Measurements from ENCODE around the gene FAIM. TPM values are rescaled to one million over a fixed set of nuclear protein-coding genes. Genes with fewer than 3 reads are reported as not detected.
"Not testable (repeated sequence)": the region's sequence is repeated elsewhere in the genome, so short reads cannot be mapped to it uniquely, and the experiment has no call there.

Gene FAIM
- total RNA-seq, result 12.7 TPM
- 10 to 100 TPM; 11.3 to 15.2 (median 13.9) TPM for polyA plus RNA-seq (ENCODE audit: insufficient read depth in 1 of 8, insufficient read length in 8 of 8, low replicate concordance in 1 of 8)
- long read RNA-seq, donor 1, result 0 reads
- long read RNA-seq, donor 2, partial matches to known transcripts, result 0 of 1 reads
- long read RNA-seq, donor 2, other reads (novel, unspliced or antisense), result 0 of 1 reads
- long read RNA-seq, donor 3, partial matches to known transcripts, result 0 of 6 reads
- long read RNA-seq, donor 3, other reads (novel, unspliced or antisense), result 0 of 6 reads
- long read RNA-seq, donor 4, partial matches to known transcripts, result 0 of 2 reads
- long read RNA-seq, donor 4, other reads (novel, unspliced or antisense), result 0 of 2 reads
- long read RNA-seq, donor 5, transcript FAIM-204 (5 exons, 946 nt), result major isoform, 8 of 14 reads
- long read RNA-seq, donor 5, transcript FAIM-203 (5 exons, 927 nt), result minor isoform, 6 of 14 reads
- long read RNA-seq, donor 5, partial matches to known transcripts, result 0 of 14 reads
- long read RNA-seq, donor 5, other reads (novel, unspliced or antisense), result 0 of 14 reads
- long read RNA-seq, donor 6, partial matches to known transcripts, result 0 of 6 reads
- long read RNA-seq, donor 6, other reads (novel, unspliced or antisense), result 0 of 6 reads
- long read RNA-seq, donor 7, transcript FAIM-204 (5 exons, 946 nt), result major isoform, 7 of 8 reads
- long read RNA-seq, donor 7, partial matches to known transcripts, result 0 of 8 reads
- long read RNA-seq, donor 7, other reads (novel, unspliced or antisense), result 0 of 8 reads
- long read RNA-seq, donor 8, result 0 reads
- long read RNA-seq, donor 9, partial matches to known transcripts, result 0 of 4 reads
- long read RNA-seq, donor 9, other reads (novel, unspliced or antisense), result 0 of 4 reads
- long read RNA-seq, donor 10, partial matches to known transcripts, result 0 of 8 reads
- long read RNA-seq, donor 10, other reads (novel, unspliced or antisense), result 0 of 8 reads
- long read RNA-seq, donor 11, transcript FAIM-204 (5 exons, 946 nt), result major isoform, 5 of 7 reads
- long read RNA-seq, donor 11, partial matches to known transcripts, result 0 of 7 reads
- long read RNA-seq, donor 11, other reads (novel, unspliced or antisense), result 0 of 7 reads

- H3K36me3 ChIP-seq (ENCODE audit: control insufficient read depth, insufficient read depth, low read length), result no peaks in the 10 kb centered on the region
- peak within 1 kb of the TSS; percentile 83 for H3K27ac ChIP-seq (ENCODE audit: low read length)
- H3K4me3 ChIP-seq (ENCODE audit: low read length), result peak within 1 kb of the TSS; percentile 64
- no peaks in the 10 kb centered on the region for H3K9me3 ChIP-seq (replicated peaks; ENCODE audit: control insufficient read depth, low read depth, low read length)
- DNase-seq, result peak; percentile 83
- WGBS (ENCODE audit: insufficient coverage), result 1% methylated on average over 65 of the region's 68 CpGs
- H3K4me1 ChIP-seq (ENCODE audit: control insufficient read depth, insufficient read depth, low read length), result peaks cover 8% of the 10 kb centered on the region
- no peaks in the 10 kb centered on the region for H3K27me3 ChIP-seq (ENCODE audit: control insufficient read depth, insufficient read depth, low read length)
These were observed at the start of gene FAIM for GRCh38 chr3:138608322-138609135. Gene FAIM, plus strand, starts transcription at chr3:138608771. Its CDS starts 10,956 bp downstream, at chr3:138619727.

DNA sequence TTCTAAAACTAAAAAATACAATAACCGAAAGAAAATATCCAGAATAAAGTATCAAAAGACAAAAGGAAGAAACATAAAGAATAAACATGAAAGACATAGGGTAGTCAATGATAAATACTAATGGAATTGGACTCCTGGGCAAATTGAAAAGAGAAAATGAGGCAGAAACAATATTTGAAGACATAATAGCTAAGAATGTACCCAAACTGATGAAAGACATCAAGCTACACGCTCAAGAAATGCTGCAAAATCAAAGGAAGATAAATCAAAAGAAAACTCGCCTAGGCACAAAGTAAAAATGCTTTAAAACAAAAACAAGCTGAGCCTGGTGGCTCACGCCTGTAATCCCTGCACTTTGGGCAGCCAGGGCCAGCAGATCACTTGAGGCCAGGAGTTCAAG is 49.4 kb upstream of the FAIM start:
- 63% methylated on average over 3 of the region's 4 CpGs for WGBS (ENCODE audit: insufficient coverage)
- no peak for DNase-seq
- Histone ChIP-seq H3K27me3 (ENCODE audit: control insufficient read depth, insufficient read depth, low read length) (no peaks in the 10 kb centered on the region), H3K36me3 (ENCODE audit: control insufficient read depth, insufficient read depth, low read length) (peaks cover 8% of the 10 kb centered on the region), H3K4me3 (ENCODE audit: low read length) (no peak overlapping the region), H3K9me3 (replicated peaks; ENCODE audit: control insufficient read depth, low read depth, low read length) (peaks cover 23% of the 10 kb centered on the region), H3K4me1 (ENCODE audit: control insufficient read depth, insufficient read depth, low read length) (no peaks in the 10 kb centered on the region), H3K27ac (ENCODE audit: low read length) (no peak overlapping the region)

GRCh38 chr3:138560501-138560900 is 48.1 kb upstream of the FAIM start:
- no peaks in the 10 kb centered on the region for H3K27me3 ChIP-seq (ENCODE audit: control insufficient read depth, insufficient read depth, low read length)
- DNase-seq, result no peak
- H3K36me3 ChIP-seq (ENCODE audit: control insufficient read depth, insufficient read depth, low read length), result peaks cover 8% of the 10 kb centered on the region
- no peak overlapping the region for H3K27ac ChIP-seq (ENCODE audit: low read length)
- peaks cover 23% of the 10 kb centered on the region for H3K9me3 ChIP-seq (replicated peaks; ENCODE audit: control insufficient read depth, low read depth, low read length)
- H3K4me1 ChIP-seq (ENCODE audit: control insufficient read depth, insufficient read depth, low read length), result no peaks in the 10 kb centered on the region
- no peak overlapping the region for H3K4me3 ChIP-seq (ENCODE audit: low read length)
- 100% methylated on average over 4 of the region's 6 CpGs for WGBS (ENCODE audit: insufficient coverage)

- not testable (repeated sequence) for H3K36me3 ChIP-seq (ENCODE audit: control insufficient read depth, insufficient read depth, low read length); H3K4me1 ChIP-seq (ENCODE audit: control insufficient read depth, insufficient read depth, low read length); H3K4me3 ChIP-seq (ENCODE audit: low read length); DNase-seq; H3K27me3 ChIP-seq (ENCODE audit: control insufficient read depth, insufficient read depth, low read length); H3K27ac ChIP-seq (ENCODE audit: low read length)
- peaks cover 20% of the 10 kb centered on the region for H3K9me3 ChIP-seq (replicated peaks; ENCODE audit: control insufficient read depth, low read depth, low read length)
- no CpG with 5 or more reads among the region's 1 CpG for WGBS (ENCODE audit: insufficient coverage)
These were observed 45.7 kb upstream of the FAIM start for GRCh38 chr3:138562902-138563301.

GRCh38 chr3:138566293-138566692 is 42.3 kb upstream of the FAIM start:
- DNase-seq; H3K36me3 ChIP-seq (ENCODE audit: control insufficient read depth, insufficient read depth, low read length); H3K4me1 ChIP-seq (ENCODE audit: control insufficient read depth, insufficient read depth, low read length); H3K4me3 ChIP-seq (ENCODE audit: low read length); H3K9me3 ChIP-seq (replicated peaks; ENCODE audit: control insufficient read depth, low read depth, low read length); H3K27me3 ChIP-seq (ENCODE audit: control insufficient read depth, insufficient read depth, low read length); H3K27ac ChIP-seq (ENCODE audit: low read length): not testable (repeated sequence)
- WGBS (ENCODE audit: insufficient coverage), result no CpG with 5 or more reads among the region's 2 CpGs

DNA sequence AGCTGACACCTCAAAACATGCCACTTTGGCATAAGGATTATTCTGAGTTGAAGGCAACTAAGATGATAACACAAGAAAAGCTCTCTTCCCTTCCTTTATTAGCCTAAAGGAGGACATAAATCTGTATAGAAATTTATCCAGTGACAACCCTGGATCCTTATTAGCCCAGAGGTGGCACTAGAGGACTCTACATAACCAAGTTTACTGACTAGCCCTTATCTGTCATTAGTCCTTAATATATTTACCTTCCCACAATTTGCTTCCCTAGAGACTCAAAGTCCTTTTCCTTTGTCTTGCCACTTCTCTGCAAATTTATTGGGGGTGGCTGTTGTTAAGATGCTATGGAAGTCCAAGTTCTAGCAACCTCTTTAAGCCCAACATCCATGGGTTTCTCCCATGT is 41.2 kb upstream of the FAIM start:
- Histone ChIP-seq H3K36me3 (ENCODE audit: control insufficient read depth, insufficient read depth, low read length) (no peaks in the 10 kb centered on the region), H3K27me3 (ENCODE audit: control insufficient read depth, insufficient read depth, low read length) (no peaks in the 10 kb centered on the region), H3K27ac (ENCODE audit: low read length) (no peak overlapping the region), H3K4me1 (ENCODE audit: control insufficient read depth, insufficient read depth, low read length) (no peaks in the 10 kb centered on the region), H3K4me3 (ENCODE audit: low read length) (no peak overlapping the region), H3K9me3 (replicated peaks; ENCODE audit: control insufficient read depth, low read depth, low read length) (peaks cover 3% of the 10 kb centered on the region)
- no peak for DNase-seq

DNA sequence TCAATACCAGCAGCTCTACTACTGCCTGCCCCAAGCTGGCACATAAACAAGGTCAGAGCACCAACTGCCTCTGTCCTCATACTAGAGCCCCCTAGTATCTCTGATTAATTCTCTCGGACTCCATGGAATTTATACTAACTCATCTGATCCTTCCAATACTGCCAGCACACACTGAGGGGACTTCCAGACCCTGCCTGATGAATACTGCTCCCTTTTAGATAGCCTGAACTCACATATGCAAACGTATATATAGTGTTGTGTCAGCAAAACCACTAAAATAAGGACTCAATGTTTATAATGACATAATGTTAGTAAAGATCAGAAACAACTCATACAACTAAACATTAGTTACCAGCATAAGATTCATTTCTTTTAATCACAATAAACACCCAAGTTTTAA is 39.5 kb upstream of the FAIM start:
- WGBS (ENCODE audit: insufficient coverage), result no CpG with 5 or more reads among the region's 2 CpGs

GRCh38 chr3:138569624-138570023 is 38.9 kb upstream of the FAIM start:
- not testable (repeated sequence) for H3K36me3 ChIP-seq (ENCODE audit: control insufficient read depth, insufficient read depth, low read length); DNase-seq; H3K27ac ChIP-seq (ENCODE audit: low read length); H3K4me1 ChIP-seq (ENCODE audit: control insufficient read depth, insufficient read depth, low read length); H3K27me3 ChIP-seq (ENCODE audit: control insufficient read depth, insufficient read depth, low read length); H3K4me3 ChIP-seq (ENCODE audit: low read length)
- peaks cover 12% of the 10 kb centered on the region for H3K9me3 ChIP-seq (replicated peaks; ENCODE audit: control insufficient read depth, low read depth, low read length)
- WGBS (ENCODE audit: insufficient coverage), result 91% methylated on average over 4 of the region's 8 CpGs

More for the DNA sequence above, 39.5 kb upstream of the FAIM start:
- no peak overlapping the region for H3K27ac ChIP-seq (ENCODE audit: low read length)
- no peaks in the 10 kb centered on the region for H3K36me3 ChIP-seq (ENCODE audit: control insufficient read depth, insufficient read depth, low read length)
- DNase-seq, result no peak
- H3K4me1 ChIP-seq (ENCODE audit: control insufficient read depth, insufficient read depth, low read length), result no peaks in the 10 kb centered on the region
- H3K9me3 ChIP-seq (replicated peaks; ENCODE audit: control insufficient read depth, low read depth, low read length), result peaks cover 11% of the 10 kb centered on the region
- H3K27me3 ChIP-seq (ENCODE audit: control insufficient read depth, insufficient read depth, low read length), result no peaks in the 10 kb centered on the region
- no peak overlapping the region for H3K4me3 ChIP-seq (ENCODE audit: low read length)

GRCh38 chr3:138573138-138573537 is 35.4 kb upstream of the FAIM start:
- DNase-seq, result no peak
- Histone ChIP-seq H3K4me1 (ENCODE audit: control insufficient read depth, insufficient read depth, low read length) (no peaks in the 10 kb centered on the region), H3K9me3 (replicated peaks; ENCODE audit: control insufficient read depth, low read depth, low read length) (peaks cover 10% of the 10 kb centered on the region), H3K27ac (ENCODE audit: low read length) (no peak overlapping the region), H3K4me3 (ENCODE audit: low read length) (no peak overlapping the region), H3K36me3 (ENCODE audit: control insufficient read depth, insufficient read depth, low read length) (no peaks in the 10 kb centered on the region), H3K27me3 (ENCODE audit: control insufficient read depth, insufficient read depth, low read length) (no peaks in the 10 kb centered on the region)
- no CpG with 5 or more reads among the region's 1 CpG for WGBS (ENCODE audit: insufficient coverage)
